ENCODE measurements around the gene CTDP1.
"Not testable (repeated sequence)": the region's sequence is repeated elsewhere in the genome, so short reads cannot be mapped to it uniquely, and the experiment has no call there.

- not testable (repeated sequence) for TF ChIP-seq SP1 (IDR thresholded peaks at IDR 0.05; ENCODE audit: low read depth); CTCF (IDR thresholded peaks at IDR 0.05 in 2 of 3, conservative IDR thresholded peaks at IDR 0.05 in 1 of 3; ENCODE audit: borderline replicate concordance in 1 of 3, insufficient read depth in 1 of 3, low read depth in 2 of 3, low read length in 2 of 3); POLR2AphosphoS5 (IDR thresholded peaks at IDR 0.05; ENCODE audit: low read depth, low read length); FOSL1 (IDR thresholded peaks at IDR 0.05; ENCODE audit: low read depth); EZH2 (IDR thresholded peaks at IDR 0.05)
Measured at GRCh38 chr18:79740047-79740446, 60.4 kb downstream of the CTDP1 start.
